ACHN (cell line): Measurements from ENCODE around the gene ZNF827.

Source experiments
- DNase-seq: peaks from one replicate; pipeline ENCODE4 v3.0.0-alpha.2; 2015
- in situ Hi-C: cut with HindIII; loops from 2 replicates; pipeline ENCODE4 v1.10.0; 2017; ENCODE audit warnings: low sequenced_read_pairs, low pct_ligation_motif_present, low pct_unique_long_range_greater_than_20kb

Gene ZNF827

GRCh38 chr4:145719752-145720624 lies 218.6 kb downstream of the ZNF827 start:
- in situ Hi-C loops, result no loop called here
- no peak for DNase-seq

GRCh38 chr4:145716661-145717200 lies 221.9 kb downstream of the ZNF827 start:
- in situ Hi-C loops, result no loop called here
- no peak for DNase-seq

GRCh38 chr4:145716200-145716599 lies 222.4 kb downstream of the ZNF827 start:
- no peak for DNase-seq
- in situ Hi-C loops, result no loop called here

- peak; percentile 69 for DNase-seq
- in situ Hi-C loops, result no loop called here
Measured at GRCh38 chr4:145709843-145710242, 228.8 kb downstream of the ZNF827 start.

GRCh38 chr4:145709336-145709735 lies 229.3 kb downstream of the ZNF827 start:
- no peak for DNase-seq
- in situ Hi-C loops, result no loop called here
